GM19193 (cell line): Measurements from ENCODE around the gene LDB2.

Experiments used
- POLR2A ChIP-seq: IDR thresholded peaks from 4 replicates; pipeline ENCODE4 v1.6.1; 2011; ENCODE audit not compliant: insufficient read depth, insufficient read length; ENCODE audit errors: extremely low read depth

The LDB2 gene

DNA sequence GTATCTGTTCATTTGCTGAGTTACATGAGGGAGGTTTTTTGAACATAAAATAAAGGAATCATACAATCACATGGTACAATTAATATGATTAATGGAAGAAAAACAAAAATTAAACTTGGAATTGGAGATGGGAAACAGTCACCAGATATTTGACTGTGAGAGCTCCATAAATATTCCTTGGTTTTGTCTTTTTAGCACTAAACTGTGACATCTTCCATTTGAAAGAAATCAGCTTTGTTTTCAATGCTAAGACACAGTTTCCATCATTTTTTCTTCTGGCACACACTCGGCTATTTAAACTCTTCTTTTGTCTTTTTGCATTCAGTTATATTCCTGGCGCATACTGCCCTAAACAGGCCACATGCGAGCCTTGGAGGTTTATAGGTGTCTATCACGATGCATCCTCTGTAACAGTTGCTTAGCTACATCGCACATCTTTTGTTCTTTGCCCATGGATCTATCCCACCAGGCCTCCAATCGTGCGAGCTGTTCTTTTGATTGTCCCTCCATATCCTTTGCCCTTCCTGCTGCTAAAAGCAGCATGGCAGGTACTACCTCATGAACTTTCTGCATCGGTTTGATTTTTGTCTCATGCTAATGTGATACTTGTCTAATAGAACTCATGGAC, 158.3 kb downstream of the LDB2 start:
- TF ChIP-seq POLR2A, result no peak

DNA sequence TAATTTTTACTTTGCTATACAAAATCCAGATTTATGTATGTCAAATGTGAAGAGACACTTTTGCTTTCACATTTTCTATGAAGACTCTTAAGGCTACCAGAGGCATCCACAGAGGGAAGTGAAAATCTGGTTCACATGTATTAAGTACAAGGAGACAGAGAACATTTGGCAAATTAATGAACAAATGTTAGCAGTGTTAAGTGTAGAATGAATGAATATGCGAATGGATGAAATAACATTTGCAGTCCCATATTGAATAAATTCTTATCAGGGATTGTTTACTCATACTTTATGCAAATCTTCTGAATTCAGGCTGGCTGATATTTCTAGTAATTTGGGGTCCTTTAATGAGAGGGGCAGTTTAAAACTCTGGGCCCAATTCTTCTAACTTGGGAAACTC, 159.9 kb downstream of the LDB2 start:
- TF ChIP-seq POLR2A, result no peak

- TF ChIP-seq POLR2A, result no peak
Measured at GRCh38 chr4:16733509-16733908, 164.9 kb downstream of the LDB2 start.

GRCh38 chr4:16732741-16733140, 165.7 kb downstream of the LDB2 start:
- no peak for TF ChIP-seq POLR2A

- TF ChIP-seq POLR2A, result no peak
Measured at GRCh38 chr4:16731776-16732380, 166.6 kb downstream of the LDB2 start.

GRCh38 chr4:16730522-16731205, 167.8 kb downstream of the LDB2 start:
- no peak for TF ChIP-seq POLR2A

DNA sequence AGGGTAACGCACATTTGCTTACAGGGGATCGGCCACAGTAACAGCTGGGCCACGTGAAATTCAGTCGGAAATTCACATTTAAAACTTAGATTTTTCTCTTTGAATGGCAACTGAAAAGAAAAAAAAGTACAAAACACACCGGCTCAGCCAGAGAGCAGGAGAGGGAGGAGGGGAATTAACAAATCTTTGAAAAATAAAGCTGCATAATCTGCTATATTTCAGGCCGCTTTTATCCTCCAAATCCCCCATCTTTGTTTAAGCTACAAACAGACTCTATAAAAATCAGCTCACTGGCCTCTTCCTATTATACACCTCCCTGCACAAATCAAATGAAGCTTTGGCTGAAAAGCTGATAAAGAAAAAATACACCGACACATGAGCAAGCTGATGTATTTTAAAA, 169.1 kb downstream of the LDB2 start:
- no peak for TF ChIP-seq POLR2A

GRCh38 chr4:16728849-16729248, 169.6 kb downstream of the LDB2 start:
- no peak for TF ChIP-seq POLR2A

- no peak for TF ChIP-seq POLR2A
Measured at GRCh38 chr4:16728111-16728510, 170.3 kb downstream of the LDB2 start.

DNA sequence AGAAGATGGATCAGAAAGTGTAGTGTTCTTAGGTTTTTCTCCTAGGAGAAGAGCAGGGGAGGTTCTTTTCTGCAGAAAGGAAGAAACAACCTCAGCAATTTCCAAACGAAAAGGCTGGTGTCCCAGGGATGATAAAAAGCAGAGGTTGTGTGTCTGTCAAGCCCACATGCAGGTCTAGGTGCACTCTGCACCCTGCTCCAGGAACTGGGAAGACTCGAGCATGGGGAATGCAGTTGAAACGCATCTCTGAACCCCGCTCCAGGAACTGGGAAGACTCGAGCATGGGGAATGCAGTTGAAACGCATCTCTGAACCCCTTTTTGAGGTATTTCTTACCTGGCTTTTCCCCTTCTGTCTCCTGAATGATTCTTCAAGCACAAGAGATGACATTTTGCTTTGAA, 171.2 kb downstream of the LDB2 start:
- TF ChIP-seq POLR2A, result no peak

- TF ChIP-seq POLR2A, result no peak
Measured at GRCh38 chr4:16726368-16727050, 171.9 kb downstream of the LDB2 start.

DNA sequence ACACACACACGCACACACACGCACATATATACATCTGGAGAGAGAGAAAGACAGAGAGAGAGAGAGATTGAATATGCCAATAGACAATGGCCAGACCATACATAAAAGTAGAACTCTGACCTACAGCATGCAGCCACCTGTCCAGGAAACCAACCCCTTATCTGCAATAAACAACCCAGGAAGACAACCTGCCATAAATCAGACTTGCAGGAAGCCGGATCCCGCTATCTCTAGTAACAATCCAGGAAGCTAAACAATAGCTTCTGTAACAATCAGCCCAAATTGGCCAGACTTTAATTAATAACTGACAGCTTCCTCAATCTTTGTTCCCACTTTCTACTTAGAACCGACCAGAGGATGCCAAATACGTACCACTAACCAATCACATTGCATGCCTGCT, 173.2 kb downstream of the LDB2 start:
- TF ChIP-seq POLR2A, result no peak

GRCh38 chr4:16722416-16722815, 176.0 kb downstream of the LDB2 start:
- TF ChIP-seq POLR2A, result no peak

- TF ChIP-seq POLR2A, result no peak
Measured at GRCh38 chr4:16721613-16722291, 176.7 kb downstream of the LDB2 start.

- no peak for TF ChIP-seq POLR2A
Measured at GRCh38 chr4:16720761-16721160, 177.7 kb downstream of the LDB2 start.

GRCh38 chr4:16717266-16717970, 181.0 kb downstream of the LDB2 start:
- no peak for TF ChIP-seq POLR2A
